Prostate gland (tissue), 2 donors: ENCODE measurements around the gene MARCHF6.

Source experiments
- POLR2A ChIP-seq: fragments of 450-650 bp; IDR thresholded peaks from one replicate; pipeline ENCODE4 v1.6.1; 2016; ENCODE audit warnings: antibody characterized with exemption, mild to moderate bottlenecking
- POLR2AphosphoS5 ChIP-seq: sonication (generic); formaldehyde crosslinking; IDR thresholded peaks from one replicate; pipeline ENCODE4 v1.6.1; 2017; ENCODE audit warnings: antibody characterized with exemption
- TF ChIP-seq, protein P1 (sequence below), 4 experiments: fragments of 200-600 bp in 2 of 4; fragments of 450-650 bp in 2 of 4; sonication (generic) in 2 of 4; IDR thresholded peaks; 1 replicate in 3 of 4; 2 replicates in 1 of 4; pipeline ENCODE4 v1.5.1; 2016 to 2019; ENCODE audit warnings: antibody characterized with exemption in 4 of 4, mild to moderate bottlenecking in 2 of 4, moderate library complexity in 2 of 4

- TF ChIP-seq, protein P1, sequence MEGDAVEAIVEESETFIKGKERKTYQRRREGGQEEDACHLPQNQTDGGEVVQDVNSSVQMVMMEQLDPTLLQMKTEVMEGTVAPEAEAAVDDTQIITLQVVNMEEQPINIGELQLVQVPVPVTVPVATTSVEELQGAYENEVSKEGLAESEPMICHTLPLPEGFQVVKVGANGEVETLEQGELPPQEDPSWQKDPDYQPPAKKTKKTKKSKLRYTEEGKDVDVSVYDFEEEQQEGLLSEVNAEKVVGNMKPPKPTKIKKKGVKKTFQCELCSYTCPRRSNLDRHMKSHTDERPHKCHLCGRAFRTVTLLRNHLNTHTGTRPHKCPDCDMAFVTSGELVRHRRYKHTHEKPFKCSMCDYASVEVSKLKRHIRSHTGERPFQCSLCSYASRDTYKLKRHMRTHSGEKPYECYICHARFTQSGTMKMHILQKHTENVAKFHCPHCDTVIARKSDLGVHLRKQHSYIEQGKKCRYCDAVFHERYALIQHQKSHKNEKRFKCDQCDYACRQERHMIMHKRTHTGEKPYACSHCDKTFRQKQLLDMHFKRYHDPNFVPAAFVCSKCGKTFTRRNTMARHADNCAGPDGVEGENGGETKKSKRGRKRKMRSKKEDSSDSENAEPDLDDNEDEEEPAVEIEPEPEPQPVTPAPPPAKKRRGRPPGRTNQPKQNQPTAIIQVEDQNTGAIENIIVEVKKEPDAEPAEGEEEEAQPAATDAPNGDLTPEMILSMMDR (IDR thresholded peaks at IDR 0.05) = no peak
- TF ChIP-seq POLR2AphosphoS5 (no peak), POLR2A (no peak)
Observed at GRCh38 chr5:10365782-10366181, 12.3 kb downstream of the MARCHF6 start.
